HUDEP-2 (cell line): ENCODE results near the gene PLEK2.
A peak's percentile ranks its signal among the peaks of the same experiment; 100 is the strongest.
"Not testable (repeated sequence)": the region's sequence is repeated elsewhere in the genome, so short reads cannot be mapped to it uniquely, and the experiment has no call there.

Source experiments
- DNase-seq, 76 experiments: peaks; one replicate each; lab custom pipeline; 2025; ENCODE audit not compliant: unreplicated experiment in 76 of 76; lab: John Stamatoyannopoulos, UW

Gene PLEK2

GRCh38 chr14:67411820-67412421 is at the start of gene PLEK2:
Gene PLEK2, minus strand, starts transcription at chr14:67412165. Its CDS starts 106 bp downstream, at chr14:67412059.
- DNase-seq = peak in 67 of 76 experiments; percentile 11 to 78 (median 60)

GRCh38 chr14:67461341-67461985 is 49.5 kb upstream of the PLEK2 start:
- DNase-seq = no peak

GRCh38 chr14:67459336-67459735 is 47.4 kb upstream of the PLEK2 start:
- no peak for DNase-seq

- no peak for DNase-seq
These were observed 45.8 kb upstream of the PLEK2 start for GRCh38 chr14:67457782-67458181.

- DNase-seq = no peak
These were observed 44.8 kb upstream of the PLEK2 start for GRCh38 chr14:67456732-67457131.

GRCh38 chr14:67453575-67454300 is 41.8 kb upstream of the PLEK2 start:
- DNase-seq = no peak

- DNase-seq = not testable (repeated sequence)
These were observed 39.7 kb upstream of the PLEK2 start for GRCh38 chr14:67451667-67452066.

- DNase-seq = no peak
These were observed 37.1 kb upstream of the PLEK2 start for GRCh38 chr14:67449096-67449495.

- no peak for DNase-seq
These were observed 35.0 kb upstream of the PLEK2 start for GRCh38 chr14:67447033-67447381.

GRCh38 chr14:67446371-67447032 is 34.5 kb upstream of the PLEK2 start:
- DNase-seq = no peak

GRCh38 chr14:67444395-67444794 is 32.4 kb upstream of the PLEK2 start:
- DNase-seq = no peak

GRCh38 chr14:67442139-67442906 is 30.4 kb upstream of the PLEK2 start:
- no peak for DNase-seq

- DNase-seq = no peak
These were observed 29.7 kb upstream of the PLEK2 start for GRCh38 chr14:67441672-67442071.

GRCh38 chr14:67441256-67441655 is 29.3 kb upstream of the PLEK2 start:
- DNase-seq = no peak

- DNase-seq = no peak
These were observed 28.5 kb upstream of the PLEK2 start for GRCh38 chr14:67440513-67440912.

- DNase-seq = no peak
These were observed 27.0 kb upstream of the PLEK2 start for GRCh38 chr14:67438969-67439368.

GRCh38 chr14:67436006-67436866 is 24.3 kb upstream of the PLEK2 start:
- peak in 13 of 76 experiments; percentile 4 to 47 (median 20) for DNase-seq

GRCh38 chr14:67435603-67436002 is 23.6 kb upstream of the PLEK2 start:
- no peak for DNase-seq

- no peak for DNase-seq
These were observed 20.1 kb upstream of the PLEK2 start for GRCh38 chr14:67432050-67432564.
